Measurements from ENCODE around the gene HEXA. TPM values are rescaled to one million over a fixed set of nuclear protein-coding genes. Genes with fewer than 3 reads are reported as not detected.

The HEXA gene
- total RNA-seq: 100 to 1,000 TPM; 104 to 114 TPM

GRCh38 chr15:72375846-72376581, at the start of gene HEXA:
TSS of gene HEXA (minus strand) at chr15:72376014. CDS start at chr15:72375972, 42 bp downstream.

GRCh38 chr15:72397796-72398588, 22.2 kb upstream of the HEXA start, which contains the start of gene TMEM202:
TSS of gene TMEM202 (plus strand) at chr15:72398305. CDS start at chr15:72398327, 22 bp downstream.

DNA sequence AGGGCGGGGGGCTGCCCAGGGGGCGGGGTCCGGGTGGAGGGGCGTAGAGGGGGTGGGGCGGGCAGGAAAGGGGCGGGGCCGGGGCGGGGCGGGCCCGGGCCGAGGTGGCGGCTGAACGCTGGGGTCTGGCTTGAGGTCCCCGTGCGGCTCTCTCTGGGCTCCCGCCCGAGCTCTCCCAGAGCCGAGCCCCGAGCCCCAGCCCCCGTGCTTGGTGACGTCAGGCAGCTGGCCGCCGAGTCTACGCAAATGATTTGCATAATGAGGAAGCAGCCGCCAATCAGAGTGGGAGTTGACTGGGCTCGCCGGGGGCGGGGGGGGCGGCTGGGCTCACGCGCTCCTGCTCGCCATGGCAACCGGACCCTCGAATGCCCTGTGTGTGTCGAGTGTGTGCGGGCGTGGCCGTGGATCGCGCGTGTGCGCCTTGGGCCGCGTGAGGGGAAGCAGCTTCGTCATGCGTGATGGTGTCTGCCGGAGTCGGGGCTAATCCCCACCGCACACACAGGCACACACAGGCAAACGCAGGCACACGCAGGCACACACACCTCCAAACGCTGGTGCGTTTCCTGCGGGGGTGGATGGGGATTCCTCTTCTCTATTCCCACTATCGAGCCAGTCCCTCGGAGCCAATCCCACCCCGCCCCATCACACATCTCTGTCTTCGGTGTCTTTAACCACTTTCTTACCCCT, 55.7 kb downstream of the HEXA start, which contains the start of gene CELF6:
TSS of gene CELF6 (minus strand) at position 173 of the 687 bp plus-strand sequence. CDS start 283 bp downstream, outside the sequence.

Other genes starting within 250 kb of the HEXA start
- not detected for gene GRAMD2A, start 178.2 kb downstream of the HEXA start, total RNA-seq
- 1,000 to 10,000 TPM; 1,130 to 1,132 TPM for gene PKM, start 144.8 kb downstream of the HEXA start, total RNA-seq
- gene PARP6, start 103.5 kb downstream of the HEXA start, total RNA-seq: 10 to 100 TPM; 59.6 to 71.2 TPM
- gene CELF6, start 55.9 kb downstream of the HEXA start, total RNA-seq: under 1 TPM; 0.63 to 0.91 TPM
- gene TMEM202, start 22.3 kb upstream of the HEXA start, total RNA-seq: not detected
- 100 to 1,000 TPM; 123 to 128 TPM for gene ARIH1, start 98.3 kb upstream of the HEXA start, total RNA-seq

Data from activated naive CD4-positive, alpha-beta T cell treated with anti-CD3 and anti-CD28 coated beads, Interleukin-2, amount 10 ng/mL, durations not matched to agents 5 hours and 36 hours (primary cell).